Measurements from ENCODE around the gene PFKFB3. TPM values are rescaled to one million over a fixed set of nuclear protein-coding genes. Genes with fewer than 3 reads are reported as not detected.

PFKFB3 gene
- total and polyA plus RNA-seq, 2 of the 13 experiments (the other 11 are each of a cell fraction or from before 2014, with no cell fraction given): 1.2 to 13.3 TPM

DNA sequence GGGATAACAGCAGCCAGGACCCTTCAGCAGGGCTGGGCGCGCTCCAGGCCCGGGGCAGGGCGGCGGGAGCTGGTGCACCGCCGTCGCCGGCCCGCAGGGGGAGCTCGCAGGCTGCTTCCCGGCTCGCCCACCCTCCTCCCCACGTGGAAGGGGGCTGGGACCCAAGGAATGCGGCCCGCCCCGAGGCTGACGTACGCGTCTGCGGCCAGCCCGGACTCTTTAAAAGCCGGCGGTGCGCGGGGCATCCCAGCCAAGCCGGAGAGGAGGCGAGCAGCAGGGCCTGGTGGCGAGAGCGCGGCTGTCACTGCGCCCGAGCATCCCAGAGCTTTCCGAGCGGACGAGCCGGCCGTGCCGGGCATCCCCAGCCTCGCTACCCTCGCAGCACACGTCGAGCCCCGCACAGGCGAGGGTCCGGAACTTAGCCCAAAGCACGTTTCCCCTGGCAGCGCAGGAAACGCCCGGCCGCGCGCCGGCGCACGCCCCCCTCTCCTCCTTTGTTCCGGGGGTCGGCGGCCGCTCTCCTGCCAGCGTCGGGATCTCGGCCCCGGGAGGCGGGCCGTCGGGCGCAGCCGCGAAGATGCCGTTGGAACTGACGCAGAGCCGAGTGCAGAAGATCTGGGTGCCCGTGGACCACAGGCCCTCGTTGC lies at the start of gene PFKFB3 (continued):
- TF ChIP-seq, protein P1, sequence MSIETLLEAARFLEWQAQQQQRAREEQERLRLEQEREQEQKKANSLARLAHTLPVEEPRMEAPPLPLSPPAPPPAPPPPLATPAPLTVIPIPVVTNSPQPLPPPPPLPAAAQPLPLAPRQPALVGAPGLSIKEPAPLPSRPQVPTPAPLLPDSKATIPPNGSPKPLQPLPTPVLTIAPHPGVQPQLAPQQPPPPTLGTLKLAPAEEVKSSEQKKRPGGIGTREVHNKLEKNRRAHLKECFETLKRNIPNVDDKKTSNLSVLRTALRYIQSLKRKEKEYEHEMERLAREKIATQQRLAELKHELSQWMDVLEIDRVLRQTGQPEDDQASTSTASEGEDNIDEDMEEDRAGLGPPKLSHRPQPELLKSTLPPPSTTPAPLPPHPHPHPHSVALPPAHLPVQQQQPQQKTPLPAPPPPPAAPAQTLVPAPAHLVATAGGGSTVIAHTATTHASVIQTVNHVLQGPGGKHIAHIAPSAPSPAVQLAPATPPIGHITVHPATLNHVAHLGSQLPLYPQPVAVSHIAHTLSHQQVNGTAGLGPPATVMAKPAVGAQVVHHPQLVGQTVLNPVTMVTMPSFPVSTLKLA (IDR thresholded peaks at IDR 0.05): peak; percentile 75
- TF ChIP-seq, protein P2, sequence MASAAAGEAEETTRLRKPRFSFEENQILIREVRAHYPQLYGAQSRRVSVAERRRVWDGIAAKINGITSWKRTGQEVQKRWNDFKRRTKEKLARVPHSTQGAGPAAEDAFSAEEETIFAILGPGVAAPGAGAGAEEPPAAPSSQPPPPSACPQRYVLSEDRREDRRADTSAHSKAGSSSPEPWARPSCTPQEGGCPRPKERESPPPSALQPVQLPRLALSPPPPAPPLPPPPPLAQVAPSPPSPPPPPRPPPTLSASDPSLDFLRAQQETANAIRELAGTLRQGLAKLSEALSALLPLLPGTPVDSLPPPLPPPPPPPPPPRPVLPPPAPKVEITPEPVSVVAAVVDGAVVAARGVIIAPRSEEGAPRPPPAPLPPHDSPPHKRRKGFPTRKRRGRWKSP (CRISPR knock-in tag; IDR thresholded peaks at IDR 0.05): peak; percentile 95
- TF ChIP-seq, protein P3, sequence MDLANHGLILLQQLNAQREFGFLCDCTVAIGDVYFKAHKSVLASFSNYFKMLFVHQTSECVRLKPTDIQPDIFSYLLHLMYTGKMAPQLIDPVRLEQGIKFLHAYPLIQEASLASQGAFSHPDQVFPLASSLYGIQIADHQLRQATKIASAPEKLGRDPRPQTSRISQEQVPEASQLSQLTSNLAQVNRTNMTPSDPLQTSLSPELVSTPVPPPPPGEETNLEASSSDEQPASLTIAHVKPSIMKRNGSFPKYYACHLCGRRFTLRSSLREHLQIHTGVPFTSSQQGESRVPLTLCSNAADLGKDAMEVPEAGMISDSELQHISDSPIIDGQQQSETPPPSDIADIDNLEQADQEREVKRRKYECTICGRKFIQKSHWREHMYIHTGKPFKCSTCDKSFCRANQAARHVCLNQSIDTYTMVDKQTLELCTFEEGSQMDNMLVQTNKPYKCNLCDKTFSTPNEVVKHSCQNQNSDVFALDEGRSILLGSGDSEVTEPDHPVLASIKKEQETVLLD (CRISPR knock-in tag; IDR thresholded peaks at IDR 0.05; ENCODE audit: low read depth): no peak; the same call in 1 of the 2 replicates
- TF ChIP-seq ZSCAN21 (CRISPR knock-in tag; IDR thresholded peaks at IDR 0.05; ENCODE audit: borderline replicate concordance) (peak; percentile 88), ZNF138 (CRISPR knock-in tag; IDR thresholded peaks at IDR 0.05; ENCODE audit: low read depth) (0 out of 2 replicates have a peak, but pooled peaks have one; percentile 32), RXRB (CRISPR knock-in tag; IDR thresholded peaks at IDR 0.05; ENCODE audit: borderline replicate concordance) (peak; percentile 50; the same call in 1 of the 2 replicates), MAFG (CRISPR knock-in tag; IDR thresholded peaks at IDR 0.05) (no peak)
- TF ChIP-seq, protein P4, sequence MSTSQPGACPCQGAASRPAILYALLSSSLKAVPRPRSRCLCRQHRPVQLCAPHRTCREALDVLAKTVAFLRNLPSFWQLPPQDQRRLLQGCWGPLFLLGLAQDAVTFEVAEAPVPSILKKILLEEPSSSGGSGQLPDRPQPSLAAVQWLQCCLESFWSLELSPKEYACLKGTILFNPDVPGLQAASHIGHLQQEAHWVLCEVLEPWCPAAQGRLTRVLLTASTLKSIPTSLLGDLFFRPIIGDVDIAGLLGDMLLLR (CRISPR knock-in tag; IDR thresholded peaks at IDR 0.05): 0 out of 2 replicates have a peak, but pooled peaks have one; percentile 21
- TF ChIP-seq, protein P5, sequence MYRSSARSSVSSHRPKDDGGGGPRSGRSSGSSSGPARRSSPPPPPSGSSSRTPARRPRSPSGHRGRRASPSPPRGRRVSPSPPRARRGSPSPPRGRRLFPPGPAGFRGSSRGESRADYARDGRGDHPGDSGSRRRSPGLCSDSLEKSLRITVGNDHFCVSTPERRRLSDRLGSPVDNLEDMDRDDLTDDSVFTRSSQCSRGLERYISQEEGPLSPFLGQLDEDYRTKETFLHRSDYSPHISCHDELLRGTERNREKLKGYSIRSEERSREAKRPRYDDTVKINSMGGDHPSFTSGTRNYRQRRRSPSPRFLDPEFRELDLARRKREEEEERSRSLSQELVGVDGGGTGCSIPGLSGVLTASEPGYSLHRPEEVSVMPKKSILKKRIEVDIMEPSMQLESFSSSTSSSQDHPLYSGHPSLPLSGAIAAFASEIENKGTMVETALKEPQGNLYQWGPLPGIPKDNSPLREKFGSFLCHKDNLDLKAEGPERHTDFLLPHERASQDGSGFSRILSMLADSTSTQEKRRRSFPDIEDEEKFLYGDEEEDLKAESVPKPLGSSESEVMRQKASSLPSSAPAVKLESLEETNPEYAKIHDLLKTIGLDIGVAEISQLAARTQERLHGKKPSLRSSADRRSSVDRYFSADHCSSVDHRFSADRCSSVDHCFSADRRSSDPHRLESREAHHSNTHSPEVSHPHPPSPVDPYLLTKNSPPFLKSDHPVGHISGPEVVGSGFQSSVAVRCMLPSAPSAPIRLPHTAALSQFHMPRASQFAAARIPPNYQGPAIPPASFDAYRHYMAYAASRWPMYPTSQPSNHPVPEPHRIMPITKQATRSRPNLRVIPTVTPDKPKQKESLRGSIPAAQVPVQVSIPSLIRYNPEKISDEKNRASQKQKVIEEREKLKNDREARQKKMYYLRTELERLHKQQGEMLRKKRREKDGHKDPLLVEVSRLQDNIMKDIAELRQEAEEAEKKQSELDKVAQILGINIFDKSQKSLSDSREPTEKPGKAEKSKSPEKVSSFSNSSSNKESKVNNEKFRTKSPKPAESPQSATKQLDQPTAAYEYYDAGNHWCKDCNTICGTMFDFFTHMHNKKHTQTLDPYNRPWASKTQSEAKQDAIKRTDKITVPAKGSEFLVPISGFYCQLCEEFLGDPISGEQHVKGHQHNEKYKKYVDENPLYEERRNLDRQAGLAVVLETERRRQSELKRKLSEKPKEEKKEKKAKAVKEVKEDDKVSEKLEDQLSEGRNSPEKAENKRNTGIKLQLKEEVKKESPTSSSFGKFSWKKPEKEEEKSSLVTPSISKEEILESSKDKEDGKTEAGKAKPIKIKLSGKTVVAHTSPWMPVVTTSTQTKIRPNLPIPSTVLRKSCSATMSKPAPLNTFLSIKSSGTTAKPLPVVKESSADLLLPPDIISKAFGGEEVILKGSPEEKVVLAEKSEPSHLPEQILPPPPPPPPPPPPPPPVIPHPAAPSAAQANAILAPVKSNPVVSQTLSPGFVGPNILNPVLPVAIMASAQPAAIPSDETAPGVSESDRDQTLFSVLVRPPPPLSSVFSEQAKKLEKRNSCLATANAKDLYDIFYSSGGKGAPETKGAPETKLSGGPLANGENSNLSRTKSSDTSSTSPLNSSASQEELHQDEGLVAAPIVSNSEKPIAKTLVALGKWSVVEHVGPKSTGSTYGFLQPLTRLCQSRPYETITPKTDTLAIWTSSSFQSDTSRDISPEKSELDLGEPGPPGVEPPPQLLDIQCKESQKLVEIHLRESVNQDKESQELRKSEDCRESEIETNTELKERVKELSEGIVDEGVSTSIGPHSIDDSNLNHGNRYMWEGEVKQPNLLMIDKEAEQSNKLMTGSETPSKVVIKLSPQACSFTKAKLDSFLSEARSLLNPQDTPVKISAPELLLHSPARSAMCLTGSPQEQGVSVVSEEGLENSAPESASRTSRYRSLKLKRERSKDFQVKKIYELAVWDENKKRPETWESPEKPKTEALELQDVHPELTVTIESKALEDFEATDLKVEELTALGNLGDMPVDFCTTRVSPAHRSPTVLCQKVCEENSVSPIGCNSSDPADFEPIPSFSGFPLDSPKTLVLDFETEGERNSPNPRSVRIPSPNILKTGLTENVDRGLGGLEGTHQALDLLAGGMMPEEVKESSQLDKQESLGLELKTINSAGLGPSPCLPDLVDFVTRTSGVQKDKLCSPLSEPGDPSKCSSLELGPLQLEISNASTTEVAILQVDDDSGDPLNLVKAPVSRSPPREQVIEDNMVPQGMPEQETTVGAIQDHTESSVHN (CRISPR knock-in tag; IDR thresholded peaks at IDR 0.05): no peak
